Measurements from ENCODE around the gene DROSHA. TPM values are rescaled to one million over a fixed set of nuclear protein-coding genes. Genes with fewer than 3 reads are reported as not detected.

DROSHA gene
- total RNA-seq, 1 donor: 63.5 TPM

- no peak for DNase-seq (ENCODE audit: low read depth)
- H3K4me3 ChIP-seq (ENCODE audit: low read depth, low read length): no peak overlapping the region
- no peak for TF ChIP-seq CTCF (IDR thresholded peaks at IDR 0.05; ENCODE audit: insufficient read depth, low read length)
Measured at GRCh38 chr5:31486441-31486840, 45.5 kb downstream of the DROSHA start.

DNA sequence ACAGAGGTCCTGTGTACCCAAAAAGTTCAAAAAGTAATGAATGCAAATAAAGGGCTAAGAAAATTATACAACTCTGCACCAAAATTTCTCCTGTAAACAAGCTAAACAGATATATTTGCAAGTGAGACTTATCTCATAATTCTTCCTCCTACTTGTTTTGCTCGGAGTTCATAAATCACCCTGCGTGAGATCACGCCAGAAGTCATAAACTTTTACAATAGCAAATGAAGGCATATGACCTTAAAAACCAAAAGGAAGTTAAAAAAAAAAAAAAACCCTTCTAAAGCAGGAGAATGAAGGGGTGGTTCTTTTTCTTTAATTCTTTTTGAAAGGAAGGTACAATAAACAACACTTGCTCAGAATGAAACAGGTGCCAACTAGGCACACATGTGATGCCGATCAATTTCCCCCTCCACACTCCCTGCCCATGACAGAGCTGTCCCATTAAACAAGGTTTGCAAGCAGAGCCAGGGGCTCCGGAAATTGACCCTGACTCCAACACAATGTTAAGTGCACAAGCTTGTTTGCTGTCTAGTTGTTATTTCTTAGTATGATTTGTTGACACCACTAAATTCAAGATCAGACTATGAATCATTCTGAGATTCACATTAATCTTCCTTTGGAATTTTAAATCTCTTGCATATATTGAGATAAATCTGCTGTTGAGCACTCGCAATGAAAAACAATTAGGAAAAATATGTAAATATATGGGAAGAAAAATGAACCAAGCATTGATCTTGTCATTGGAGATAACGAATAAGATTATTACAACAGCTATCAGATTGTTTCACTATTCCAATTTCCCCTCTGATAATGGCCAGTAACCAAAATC lies 46.3 kb downstream of the DROSHA start:
- TF ChIP-seq CTCF (IDR thresholded peaks at IDR 0.05; ENCODE audit: insufficient read depth, low read length): no peak
- DNase-seq (ENCODE audit: low read depth): no peak
- H3K4me3 ChIP-seq (ENCODE audit: low read depth, low read length): no peak overlapping the region

DNA sequence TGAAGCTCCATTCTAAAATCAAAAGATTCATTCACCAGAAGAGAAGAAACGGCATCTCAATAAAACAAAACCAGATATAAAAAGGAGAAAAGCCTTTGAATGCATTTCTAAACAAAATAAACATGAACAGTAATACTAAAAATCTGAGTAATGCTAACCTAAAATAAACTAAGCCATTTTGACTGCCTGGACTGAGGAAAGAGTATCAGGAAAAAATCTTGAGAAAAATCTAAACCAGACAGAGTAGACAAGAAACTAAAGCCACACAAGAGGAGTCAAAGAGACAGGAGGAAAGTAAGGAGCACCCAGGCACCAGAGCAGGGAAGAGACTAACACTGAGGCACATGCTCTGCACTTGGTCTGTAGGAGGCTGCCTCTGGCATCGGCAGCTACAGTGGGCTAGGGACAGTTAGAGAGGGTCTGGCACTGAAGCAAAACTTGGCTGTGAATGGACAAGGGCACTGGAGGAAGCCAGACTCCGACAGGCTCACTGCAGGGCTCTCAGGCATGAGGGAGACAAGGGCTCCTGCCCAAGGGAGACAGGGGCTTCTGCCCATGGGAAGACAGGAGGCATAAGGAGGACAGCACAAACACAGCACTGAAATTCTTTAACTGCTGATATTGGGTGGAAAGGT lies 50.2 kb downstream of the DROSHA start:
- TF ChIP-seq CTCF (IDR thresholded peaks at IDR 0.05; ENCODE audit: insufficient read depth, low read length): no peak
- DNase-seq (ENCODE audit: low read depth): no peak
- no peak overlapping the region for H3K4me3 ChIP-seq (ENCODE audit: low read depth, low read length)

DNA sequence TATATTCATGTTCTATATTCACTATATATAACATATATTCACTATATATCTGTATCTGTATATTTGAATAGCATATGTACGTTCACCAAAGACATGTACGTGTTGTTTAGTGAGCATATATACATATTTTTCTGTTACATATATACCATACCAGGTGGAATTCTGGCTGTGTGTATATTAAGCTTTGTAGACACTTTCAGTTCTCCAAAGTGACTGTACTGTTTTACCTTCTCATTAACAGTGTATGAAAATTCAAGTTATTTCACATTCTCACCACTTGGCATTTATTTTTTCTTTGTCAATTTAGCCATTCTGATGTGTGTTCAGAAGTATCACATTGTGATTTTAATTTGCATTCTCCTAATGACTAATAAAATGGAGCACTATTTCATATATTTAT lies 52.2 kb downstream of the DROSHA start:
- DNase-seq (ENCODE audit: low read depth): no peak
- TF ChIP-seq CTCF (IDR thresholded peaks at IDR 0.05; ENCODE audit: insufficient read depth, low read length): no peak
- H3K4me3 ChIP-seq (ENCODE audit: low read depth, low read length): no peak overlapping the region

GRCh38 chr5:31478901-31479300 lies 53.0 kb downstream of the DROSHA start:
- DNase-seq (ENCODE audit: low read depth): no peak
- TF ChIP-seq CTCF (IDR thresholded peaks at IDR 0.05; ENCODE audit: insufficient read depth, low read length): no peak

GRCh38 chr5:31477971-31478370 lies 53.9 kb downstream of the DROSHA start:
- H3K4me3 ChIP-seq (ENCODE audit: low read depth, low read length): no peak overlapping the region
- no peak for TF ChIP-seq CTCF (IDR thresholded peaks at IDR 0.05; ENCODE audit: insufficient read depth, low read length)
- no peak for DNase-seq (ENCODE audit: low read depth)

More at GRCh38 chr5:31478901-31479300, 53.0 kb downstream of the DROSHA start:
- no peak overlapping the region for H3K4me3 ChIP-seq (ENCODE audit: low read depth, low read length)

Data from fibroblast of the aortic adventitia (primary cell).